HEK293 (cell line): ENCODE measurements around the gene NANOS3.

Experiments used
- CTCF ChIA-PET: fragments of 350-600 bp; formaldehyde crosslinking; extraction: SDS; loops from one replicate; lab custom pipeline; 2021; ENCODE audit warnings: antibody characterized with exemption; lab: Yijun Ruan, JAX
- POLR2A ChIA-PET: fragments of 300-600 bp; formaldehyde crosslinking; extraction: SDS; loops from one replicate; lab custom pipeline; 2020; ENCODE audit warnings: antibody characterized with exemption, inconsistent platforms; lab: Yijun Ruan, JAX
- H3K27ac ChIP-seq: fragments of 200-500 bp; sonication (Bioruptor generic); 2 replicates; pipeline ENCODE4 v1.5.1; 2014; ENCODE audit warnings: low read depth, low read length, control low read depth, inconsistent platforms; ENCODE audit errors: extremely low read depth
- H3K36me3 ChIP-seq, 2 experiments: fragments of 200-500 bp in 1 of 2; sonication (Bioruptor generic) in 1 of 2; 1 replicate in 1 of 2; 2 replicates in 1 of 2; pipeline ENCODE4 v1.5.1; 2014 to 2017; ENCODE audit warnings: inconsistent platforms in 2 of 2, low read length in 2 of 2; ENCODE audit not compliant: control insufficient read depth in 2 of 2, insufficient read depth in 1 of 2
- H3K4me1 ChIP-seq: fragments of 200-500 bp; sonication (Bioruptor generic); 2 replicates; pipeline ENCODE4 v1.5.1; 2014; ENCODE audit warnings: mild to moderate bottlenecking, low read length, inconsistent platforms; ENCODE audit not compliant: control insufficient read depth, insufficient read depth
- H3K4me3 ChIP-seq: 2 replicates; pipeline ENCODE4 v1.5.1; 2011; ENCODE audit warnings: low read depth, mild to moderate bottlenecking, control low read depth, low read length, moderate library complexity
- H3K9me3 ChIP-seq: fragments of 200-500 bp; sonication (Bioruptor generic); 2 replicates; pipeline ENCODE4 v1.5.1; 2014; ENCODE audit warnings: low read depth, low read length, inconsistent platforms; ENCODE audit not compliant: control insufficient read depth, insufficient read depth
- EGR2 ChIP-seq: fragments of 450-650 bp; formaldehyde crosslinking; IDR thresholded peaks from 2 replicates; pipeline ENCODE4 v1.5.1; 2016; ENCODE audit warnings: low read depth, missing biosample characterization, missing genetic modification characterization
- GLI4 ChIP-seq: fragments of 450-650 bp; formaldehyde crosslinking; IDR thresholded peaks from 2 replicates; pipeline ENCODE4 v1.5.1; 2016; ENCODE audit warnings: missing biosample characterization, missing genetic modification characterization
- KLF9 ChIP-seq: fragments of 450-650 bp; formaldehyde crosslinking; IDR thresholded peaks from 2 replicates; pipeline ENCODE4 v1.5.1; 2016; ENCODE audit warnings: missing biosample characterization, missing genetic modification characterization, low read depth
- RBAK ChIP-seq: fragments of 450-650 bp; formaldehyde crosslinking; IDR thresholded peaks from 2 replicates; pipeline ENCODE4 v1.5.1; 2016; ENCODE audit warnings: missing biosample characterization, missing genetic modification characterization
- ZEB2 ChIP-seq: fragments of 450-650 bp; formaldehyde crosslinking; IDR thresholded peaks from 2 replicates; pipeline ENCODE4 v1.5.1; 2016; ENCODE audit warnings: missing biosample characterization, missing genetic modification characterization
- ZFHX2 ChIP-seq: fragments of 450-650 bp; formaldehyde crosslinking; conservative IDR thresholded peaks from 2 replicates; pipeline ENCODE4 v1.5.1; 2016; ENCODE audit warnings: missing biosample characterization, missing genetic modification characterization
- ZFP41 ChIP-seq: fragments of 450-650 bp; formaldehyde crosslinking; IDR thresholded peaks from 2 replicates; pipeline ENCODE4 v1.5.1; 2016; ENCODE audit warnings: missing biosample characterization, missing genetic modification characterization, borderline replicate concordance
- ZNF302 ChIP-seq: fragments of 450-650 bp; formaldehyde crosslinking; IDR thresholded peaks from 2 replicates; pipeline ENCODE4 v1.5.1; 2016; ENCODE audit warnings: missing biosample characterization, missing genetic modification characterization, low read depth
- ZNF37A ChIP-seq: fragments of 450-650 bp; IDR thresholded peaks from 2 replicates; pipeline ENCODE4 v1.5.1; 2018; ENCODE audit warnings: missing biosample characterization, missing genetic modification characterization
- ZNF423 ChIP-seq: fragments of 450-650 bp; formaldehyde crosslinking; IDR thresholded peaks from 2 replicates; pipeline ENCODE4 v1.5.1; 2016; ENCODE audit warnings: missing biosample characterization, missing genetic modification characterization
- ZNF510 ChIP-seq: fragments of 450-650 bp; formaldehyde crosslinking; IDR thresholded peaks from 2 replicates; pipeline ENCODE4 v1.5.1; 2018; ENCODE audit warnings: mild to moderate bottlenecking, missing genetic modification characterization, missing biosample characterization; ENCODE audit not compliant: insufficient replicate concordance
- ZNF560 ChIP-seq: fragments of 450-650 bp; formaldehyde crosslinking; IDR thresholded peaks from 2 replicates; pipeline ENCODE4 v1.5.1; 2017; ENCODE audit warnings: missing biosample characterization, missing genetic modification characterization, borderline replicate concordance
- ZNF610 ChIP-seq: fragments of 450-650 bp; formaldehyde crosslinking; IDR thresholded peaks from 2 replicates; pipeline ENCODE4 v1.5.1; 2016; ENCODE audit warnings: missing biosample characterization, missing genetic modification characterization, borderline replicate concordance
- ZNF654 ChIP-seq: fragments of 450-650 bp; formaldehyde crosslinking; IDR thresholded peaks from 2 replicates; pipeline ENCODE4 v1.5.1; 2016; ENCODE audit warnings: low read depth, missing biosample characterization, missing genetic modification characterization
- ZNF830 ChIP-seq: fragments of 450-650 bp; IDR thresholded peaks from 2 replicates; pipeline ENCODE4 v1.5.0; 2018; ENCODE audit warnings: missing biosample characterization, missing genetic modification characterization, low read depth, mild to moderate bottlenecking, moderate library complexity
- TF ChIP-seq, protein P1 (sequence below): fragments of 450-650 bp; formaldehyde crosslinking; IDR thresholded peaks from 2 replicates; pipeline ENCODE4 v1.5.1; 2016; ENCODE audit warnings: missing biosample characterization, missing genetic modification characterization
- TF ChIP-seq, protein P2 (sequence below): fragments of 450-650 bp; formaldehyde crosslinking; IDR thresholded peaks from 2 replicates; pipeline ENCODE4 v1.5.0; 2017; ENCODE audit warnings: missing biosample characterization, missing genetic modification characterization, borderline replicate concordance
- TF ChIP-seq, protein P3 (sequence below): fragments of 450-650 bp; formaldehyde crosslinking; IDR thresholded peaks from 2 replicates; pipeline ENCODE4 v1.5.1; 2016; ENCODE audit warnings: missing biosample characterization, missing genetic modification characterization, borderline replicate concordance

NANOS3 gene

DNA sequence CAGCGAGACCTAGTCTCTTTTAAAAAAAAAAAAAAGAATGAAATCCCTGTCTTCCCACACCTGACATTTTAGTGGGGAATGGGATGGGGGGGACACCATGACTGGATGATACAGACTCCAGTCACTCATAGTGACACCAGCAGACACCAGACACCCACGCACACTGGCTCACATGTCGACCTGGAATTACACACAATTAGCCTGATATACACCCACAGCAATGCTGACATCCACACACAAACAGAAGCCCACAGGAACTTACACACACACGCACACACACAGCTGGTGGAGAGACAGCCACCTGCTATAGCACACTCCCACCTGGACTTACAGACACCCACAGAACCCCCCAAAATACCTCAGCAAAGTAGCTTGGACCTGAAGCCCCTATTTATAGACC is 8.3 kb upstream of the NANOS3 start:
- ChIA-PET CTCF (interaction anchor here (0.7 kb wide), 1 partner anchor 585 kb away, joined by 3 read pairs; no protein-coding TSS in a partner anchor), POLR2A (interaction anchor here (0.6 to 0.7 kb wide), 2 partner anchors 245 to 247 kb away, joined by 4 read pairs; no protein-coding TSS in a partner anchor)
- TF ChIP-seq EGR2 (tag by site-specific recombination) (peak; percentile 100), ZFHX2 (tag by site-specific recombination) (peak; percentile 100), ZNF560 (no peak)
- Histone ChIP-seq H3K36me3 (no peaks in the 10 kb centered on the region; a peak in 1 of 3 replicates), H3K4me3 (no peak overlapping the region), H3K9me3 (no peaks in the 10 kb centered on the region), H3K27ac (no peak overlapping the region), H3K4me1 (no peaks in the 10 kb centered on the region)

DNA sequence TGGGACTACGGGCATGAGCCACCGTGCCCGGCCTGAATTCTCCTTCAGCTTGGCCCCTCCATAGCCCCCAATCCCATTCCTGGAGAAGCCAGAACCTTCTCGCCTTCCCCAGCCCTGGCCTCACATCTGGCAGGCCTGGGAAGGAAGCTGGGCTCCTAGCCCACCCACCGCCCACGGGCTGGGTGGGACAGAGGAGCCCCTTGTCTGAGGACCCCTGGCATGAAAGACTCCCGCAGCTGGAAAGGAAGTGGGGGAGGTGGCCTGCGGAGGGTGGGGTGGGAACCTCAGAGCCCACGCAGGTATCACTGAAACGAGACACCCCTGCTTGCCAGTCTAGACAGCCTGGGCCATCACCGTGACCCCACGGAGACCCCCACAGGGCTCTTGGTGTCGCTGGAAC is 7.7 kb upstream of the NANOS3 start:
- Histone ChIP-seq H3K9me3 (no peaks in the 10 kb centered on the region), H3K4me1 (no peaks in the 10 kb centered on the region), H3K27ac (no peak overlapping the region), H3K36me3 (no peaks in the 10 kb centered on the region; a peak in 1 of 3 replicates), H3K4me3 (no peak overlapping the region)
- ChIA-PET CTCF (interaction anchor here (0.6 to 0.7 kb wide), 2 partner anchors 10 to 1114 kb away, joined by 3 to 4 read pairs; no protein-coding TSS in a partner anchor), POLR2A (interaction anchor here (0.6 to 0.7 kb wide), 2 partner anchors 245 to 247 kb away, joined by 4 read pairs; no protein-coding TSS in a partner anchor)
- TF ChIP-seq ZNF654 (tag by site-specific recombination) (no peak), GLI4 (no peak), ZNF37A (no peak), KLF9 (tag by site-specific recombination) (no peak), ZNF510 (tag by site-specific recombination) (no peak), ZNF830 (tag by site-specific recombination) (no peak), ZNF302 (tag by site-specific recombination) (no peak), ZNF610 (tag by site-specific recombination) (no peak), ZFP41 (tag by site-specific recombination) (no peak), RBAK (no peak), ZNF423 (tag by site-specific recombination) (no peak), ZEB2 (tag by site-specific recombination) (no peak)
- TF ChIP-seq, protein P1, sequence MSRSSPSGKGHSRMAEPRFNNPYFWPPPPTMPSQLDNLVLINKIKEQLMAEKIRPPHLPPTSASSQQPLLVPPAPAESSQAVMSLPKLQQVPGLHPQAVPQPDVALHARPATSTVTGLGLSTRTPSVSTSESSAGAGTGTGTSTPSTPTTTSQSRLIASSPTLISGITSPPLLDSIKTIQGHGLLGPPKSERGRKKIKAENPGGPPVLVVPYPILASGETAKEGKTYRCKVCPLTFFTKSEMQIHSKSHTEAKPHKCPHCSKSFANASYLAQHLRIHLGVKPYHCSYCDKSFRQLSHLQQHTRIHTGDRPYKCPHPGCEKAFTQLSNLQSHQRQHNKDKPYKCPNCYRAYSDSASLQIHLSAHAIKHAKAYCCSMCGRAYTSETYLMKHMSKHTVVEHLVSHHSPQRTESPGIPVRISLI (tag by site-specific recombination) = no peak
- TF ChIP-seq, protein P2, sequence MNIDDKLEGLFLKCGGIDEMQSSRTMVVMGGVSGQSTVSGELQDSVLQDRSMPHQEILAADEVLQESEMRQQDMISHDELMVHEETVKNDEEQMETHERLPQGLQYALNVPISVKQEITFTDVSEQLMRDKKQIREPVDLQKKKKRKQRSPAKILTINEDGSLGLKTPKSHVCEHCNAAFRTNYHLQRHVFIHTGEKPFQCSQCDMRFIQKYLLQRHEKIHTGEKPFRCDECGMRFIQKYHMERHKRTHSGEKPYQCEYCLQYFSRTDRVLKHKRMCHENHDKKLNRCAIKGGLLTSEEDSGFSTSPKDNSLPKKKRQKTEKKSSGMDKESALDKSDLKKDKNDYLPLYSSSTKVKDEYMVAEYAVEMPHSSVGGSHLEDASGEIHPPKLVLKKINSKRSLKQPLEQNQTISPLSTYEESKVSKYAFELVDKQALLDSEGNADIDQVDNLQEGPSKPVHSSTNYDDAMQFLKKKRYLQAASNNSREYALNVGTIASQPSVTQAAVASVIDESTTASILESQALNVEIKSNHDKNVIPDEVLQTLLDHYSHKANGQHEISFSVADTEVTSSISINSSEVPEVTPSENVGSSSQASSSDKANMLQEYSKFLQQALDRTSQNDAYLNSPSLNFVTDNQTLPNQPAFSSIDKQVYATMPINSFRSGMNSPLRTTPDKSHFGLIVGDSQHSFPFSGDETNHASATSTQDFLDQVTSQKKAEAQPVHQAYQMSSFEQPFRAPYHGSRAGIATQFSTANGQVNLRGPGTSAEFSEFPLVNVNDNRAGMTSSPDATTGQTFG = no peak
- TF ChIP-seq, protein P3, sequence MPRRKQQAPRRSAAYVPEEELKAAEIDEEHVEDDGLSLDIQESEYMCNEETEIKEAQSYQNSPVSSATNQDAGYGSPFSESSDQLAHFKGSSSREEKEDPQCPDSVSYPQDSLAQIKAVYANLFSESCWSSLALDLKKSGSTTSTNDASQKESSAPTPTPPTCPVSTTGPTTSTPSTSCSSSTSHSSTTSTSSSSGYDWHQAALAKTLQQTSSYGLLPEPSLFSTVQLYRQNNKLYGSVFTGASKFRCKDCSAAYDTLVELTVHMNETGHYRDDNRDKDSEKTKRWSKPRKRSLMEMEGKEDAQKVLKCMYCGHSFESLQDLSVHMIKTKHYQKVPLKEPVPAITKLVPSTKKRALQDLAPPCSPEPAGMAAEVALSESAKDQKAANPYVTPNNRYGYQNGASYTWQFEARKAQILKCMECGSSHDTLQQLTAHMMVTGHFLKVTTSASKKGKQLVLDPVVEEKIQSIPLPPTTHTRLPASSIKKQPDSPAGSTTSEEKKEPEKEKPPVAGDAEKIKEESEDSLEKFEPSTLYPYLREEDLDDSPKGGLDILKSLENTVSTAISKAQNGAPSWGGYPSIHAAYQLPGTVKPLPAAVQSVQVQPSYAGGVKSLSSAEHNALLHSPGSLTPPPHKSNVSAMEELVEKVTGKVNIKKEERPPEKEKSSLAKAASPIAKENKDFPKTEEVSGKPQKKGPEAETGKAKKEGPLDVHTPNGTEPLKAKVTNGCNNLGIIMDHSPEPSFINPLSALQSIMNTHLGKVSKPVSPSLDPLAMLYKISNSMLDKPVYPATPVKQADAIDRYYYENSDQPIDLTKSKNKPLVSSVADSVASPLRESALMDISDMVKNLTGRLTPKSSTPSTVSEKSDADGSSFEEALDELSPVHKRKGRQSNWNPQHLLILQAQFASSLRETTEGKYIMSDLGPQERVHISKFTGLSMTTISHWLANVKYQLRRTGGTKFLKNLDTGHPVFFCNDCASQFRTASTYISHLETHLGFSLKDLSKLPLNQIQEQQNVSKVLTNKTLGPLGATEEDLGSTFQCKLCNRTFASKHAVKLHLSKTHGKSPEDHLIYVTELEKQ (tag by site-specific recombination) = no peak
